HepG2 (cell line): ENCODE measurements around the gene FAM240A. TPM values are rescaled to one million over a fixed set of nuclear protein-coding genes. Genes with fewer than 3 reads are reported as not detected.

ENCODE experiments used
- ARNT ChIP-seq: fragments of 450-650 bp; IDR thresholded peaks from 2 replicates; pipeline ENCODE4 v1.6.1; 2017
- ATF4 ChIP-seq, 2 experiments: fragments of 450-650 bp in 1 of 2; sonication (generic) in 1 of 2; formaldehyde crosslinking; IDR thresholded peaks; 2 replicates each; pipeline versions ENCODE4 v1.5.0 to v1.8.0; 2020 to 2022; ENCODE audit warnings: mild to moderate bottlenecking in 1 of 2, missing genetic modification reagents in 1 of 2
- CHD2 ChIP-seq: IDR thresholded peaks from 2 replicates; pipeline ENCODE4 v1.6.1; 2011; ENCODE audit warnings: low read depth, low read length, improper control_type of control experiment
- GABPA ChIP-seq, 2 experiments: IDR thresholded peaks; 2 replicates each; pipeline ENCODE4 v1.6.1; 2011 to 2016; ENCODE audit warnings: low read depth in 2 of 2, low read length in 1 of 2, missing biosample characterization in 1 of 2, missing genetic modification characterization in 1 of 2
- GMEB2 ChIP-seq: IDR thresholded peaks from 2 replicates; pipeline ENCODE4 v1.6.1; 2016; ENCODE audit warnings: missing biosample characterization, missing genetic modification reagents, low read depth
- HES4 ChIP-seq: sonication (generic); formaldehyde crosslinking; IDR thresholded peaks from 2 replicates; pipeline ENCODE4 v1.9.0; 2021; ENCODE audit warnings: mild to moderate bottlenecking, missing genetic modification reagents, borderline replicate concordance
- HNRNPL ChIP-seq: fragments of 200-400 bp; formaldehyde crosslinking; IDR thresholded peaks from 2 replicates; pipeline ENCODE4 v1.6.1; 2017; ENCODE audit warnings: mild to moderate bottlenecking, low read depth, low read length
- KAT8 ChIP-seq: IDR thresholded peaks from 2 replicates; pipeline ENCODE4 v1.6.1; 2016; ENCODE audit warnings: missing genetic modification reagents, missing compliant biosample characterization
- MIXL1 ChIP-seq: IDR thresholded peaks from 2 replicates; pipeline ENCODE4 v1.6.1; 2016
- MXD1 ChIP-seq: sonication (generic); formaldehyde crosslinking; IDR thresholded peaks from 2 replicates; pipeline ENCODE4 v1.4.0; 2020; ENCODE audit warnings: mild to moderate bottlenecking, missing genetic modification reagents
- PITX1 ChIP-seq: sonication (generic); formaldehyde crosslinking; IDR thresholded peaks from 2 replicates; pipeline ENCODE4 v1.5.1; 2020; ENCODE audit warnings: mild to moderate bottlenecking, missing genetic modification reagents
- PREB ChIP-seq: sonication (generic); formaldehyde crosslinking; IDR thresholded peaks from 2 replicates; pipeline ENCODE4 v1.4.0; 2020; ENCODE audit warnings: missing genetic modification reagents
- REL ChIP-seq: sonication (generic); formaldehyde crosslinking; conservative IDR thresholded peaks from 2 replicates; pipeline ENCODE4 v1.8.0; 2022; ENCODE audit warnings: mild to moderate bottlenecking, missing genetic modification reagents, moderate library complexity
- SIX4 ChIP-seq: sonication (generic); formaldehyde crosslinking; IDR thresholded peaks from 2 replicates; pipeline ENCODE4 v1.4.0; 2020; ENCODE audit warnings: missing genetic modification reagents
- SMAD3 ChIP-seq: sonication (generic); formaldehyde crosslinking; IDR thresholded peaks from 2 replicates; pipeline ENCODE4 v1.4.0; 2020; ENCODE audit warnings: missing genetic modification reagents
- SOX6 ChIP-seq, 2 experiments: fragments of 450-650 bp in 1 of 2; sonication (generic) in 1 of 2; formaldehyde crosslinking in 1 of 2; IDR thresholded peaks; 2 replicates each; pipeline versions ENCODE4 v1.4.0 to v1.6.1; 2017 to 2020; ENCODE audit warnings: antibody characterized with exemption in 1 of 2, mild to moderate bottlenecking in 1 of 2, missing genetic modification reagents in 1 of 2
- THYN1 ChIP-seq: sonication (generic); formaldehyde crosslinking; IDR thresholded peaks from 2 replicates; pipeline ENCODE4 v1.8.1; 2023; ENCODE audit warnings: low read depth, mild to moderate bottlenecking, moderate library complexity, missing genetic modification reagents, borderline replicate concordance
- ZBTB8A ChIP-seq: sonication (generic); formaldehyde crosslinking; IDR thresholded peaks from 2 replicates; pipeline ENCODE4 v1.4.0; 2020; ENCODE audit warnings: mild to moderate bottlenecking, low read depth, missing genetic modification reagents, borderline replicate concordance
- ZNF34 ChIP-seq: sonication (generic); formaldehyde crosslinking; IDR thresholded peaks from 2 replicates; pipeline ENCODE4 v1.4.0; 2020; ENCODE audit warnings: mild to moderate bottlenecking, missing genetic modification reagents, borderline replicate concordance
- ZNF549 ChIP-seq: sonication (generic); formaldehyde crosslinking; IDR thresholded peaks from 2 replicates; pipeline ENCODE4 v1.5.0; 2020; ENCODE audit warnings: missing genetic modification reagents
- polyA plus RNA-seq, 8 experiments: library from polyadenylated mRNA; depleted of rRNA in 3 of 8; stranded (reverse) in 7 of 8; unstranded in 1 of 8; fragments of >200 nt; fragmentation: Illumina TruSeq in 4 of 8; extraction: Trizol in 4 of 8; gene quantifications; 2 replicates each; pipeline versions ENCODE4 v1.2.1 to v1.2.3, GENCODE V29; 2011 to 2016; ENCODE audit warnings: low read depth in 4 of 8, missing spikeins in 1 of 8, mixed read lengths in 1 of 8; ENCODE audit not compliant: insufficient read depth in 1 of 8
- total RNA-seq, 5 experiments: library from RNA; depleted of rRNA; stranded (reverse); fragments of >200 nt; fragmentation: Illumina TruSeq; extraction: Trizol; gene quantifications; 2 replicates each; pipeline ENCODE4 v1.2.3, GENCODE V29; 2016; ENCODE audit warnings: low read depth in 1 of 5
- TF ChIP-seq, protein P1 (sequence below): sonication (generic); formaldehyde crosslinking; conservative IDR thresholded peaks from 2 replicates; pipeline ENCODE4 v1.8.1; 2023; ENCODE audit warnings: missing genetic modification reagents
- TF ChIP-seq, protein P2 (sequence below): conservative IDR thresholded peaks from 2 replicates; pipeline ENCODE4 v1.6.1; 2018; ENCODE audit warnings: missing genetic modification reagents

Gene FAM240A
- total and polyA plus RNA-seq, 2 of the 13 experiments (the other 11 are each of a cell fraction or from before 2014, with no cell fraction given) = not detected

DNA sequence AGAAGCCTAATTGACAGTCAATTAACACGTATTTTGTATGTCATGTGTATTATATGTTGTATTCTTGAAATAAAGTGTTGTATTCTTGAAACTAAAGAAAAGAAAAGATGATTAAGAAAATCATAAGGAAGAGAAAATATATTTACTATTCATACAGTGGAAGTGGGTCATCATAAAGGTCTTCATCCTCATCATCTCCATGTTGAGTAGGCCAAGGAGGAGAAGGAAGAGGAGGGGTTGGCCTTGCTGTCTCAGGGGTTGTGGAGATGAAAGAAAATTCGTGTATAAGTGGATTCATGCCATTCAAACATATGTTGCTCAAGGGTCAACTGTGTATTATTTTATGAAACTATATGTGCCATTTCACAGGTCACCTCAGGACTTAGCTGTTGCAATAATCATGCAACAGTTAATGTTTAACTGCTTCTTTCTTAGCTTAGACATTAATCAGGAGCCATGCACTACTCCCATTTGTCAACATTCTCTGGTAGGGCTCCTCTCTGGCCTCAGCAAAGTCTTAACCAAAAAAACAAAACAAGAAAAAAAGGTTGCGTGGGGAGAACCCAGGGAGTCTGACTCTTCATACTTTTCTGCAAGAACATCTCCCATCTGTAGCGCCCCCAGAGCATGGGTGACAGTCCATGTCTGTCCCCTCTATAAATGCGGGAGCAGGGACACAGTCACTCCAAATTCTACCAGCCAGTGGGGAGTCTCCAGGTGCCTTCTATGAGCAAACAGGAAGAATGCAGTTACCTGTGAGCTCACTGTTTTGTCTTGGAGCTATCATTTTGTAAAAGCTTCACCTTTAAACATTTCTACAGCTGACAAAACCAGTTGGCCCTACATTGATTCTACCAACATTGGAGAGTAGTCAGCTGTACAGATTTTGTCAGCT, 26.3 kb upstream of the FAM240A start (continued):
- TF ChIP-seq ATF4 (CRISPR knock-in tag; IDR thresholded peaks at IDR 0.05) = peak in 1 of 2 experiments; percentile 98; a peak in 2 of 4 replicates
- 0 out of 2 replicates have a peak, but pooled peaks have one; percentile 25 for TF ChIP-seq PITX1 (CRISPR knock-in tag)
- no peak for TF ChIP-seq SOX6 (IDR thresholded peaks at IDR 0.05)
- TF ChIP-seq SOX6 (CRISPR knock-in tag; IDR thresholded peaks at IDR 0.05) = peak; percentile 77
- TF ChIP-seq GMEB2 (CRISPR knock-in tag) = no peak
- TF ChIP-seq, protein P1, sequence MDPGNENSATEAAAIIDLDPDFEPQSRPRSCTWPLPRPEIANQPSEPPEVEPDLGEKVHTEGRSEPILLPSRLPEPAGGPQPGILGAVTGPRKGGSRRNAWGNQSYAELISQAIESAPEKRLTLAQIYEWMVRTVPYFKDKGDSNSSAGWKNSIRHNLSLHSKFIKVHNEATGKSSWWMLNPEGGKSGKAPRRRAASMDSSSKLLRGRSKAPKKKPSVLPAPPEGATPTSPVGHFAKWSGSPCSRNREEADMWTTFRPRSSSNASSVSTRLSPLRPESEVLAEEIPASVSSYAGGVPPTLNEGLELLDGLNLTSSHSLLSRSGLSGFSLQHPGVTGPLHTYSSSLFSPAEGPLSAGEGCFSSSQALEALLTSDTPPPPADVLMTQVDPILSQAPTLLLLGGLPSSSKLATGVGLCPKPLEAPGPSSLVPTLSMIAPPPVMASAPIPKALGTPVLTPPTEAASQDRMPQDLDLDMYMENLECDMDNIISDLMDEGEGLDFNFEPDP = no peak
- no peak for TF ChIP-seq SIX4 (CRISPR knock-in tag)
- TF ChIP-seq PREB (CRISPR knock-in tag) = no peak
- no peak for TF ChIP-seq ARNT
- no peak for TF ChIP-seq REL (CRISPR knock-in tag)
- TF ChIP-seq KAT8 (CRISPR knock-in tag) = peak; percentile 55; the same call in 1 of the 2 replicates
- 0 out of 2 replicates have a peak, but pooled peaks have one; percentile 66 for TF ChIP-seq SMAD3 (CRISPR knock-in tag)
- TF ChIP-seq MXD1 (CRISPR knock-in tag) = no peak
- TF ChIP-seq MIXL1 (CRISPR knock-in tag) = 0 out of 2 replicates have a peak, but pooled peaks have one; percentile 61
- no peak for TF ChIP-seq GABPA (IDR thresholded peaks at IDR 0.05; ENCODE audit: low read depth, low read length)
- TF ChIP-seq GABPA (CRISPR knock-in tag; IDR thresholded peaks at IDR 0.05; ENCODE audit: low read depth) = peak; percentile 27; the same call in 1 of the 2 replicates
- no peak for TF ChIP-seq THYN1 (CRISPR knock-in tag)
- no peak for TF ChIP-seq HES4
- TF ChIP-seq ZNF34 = no peak
- no peak for TF ChIP-seq ZNF549 (CRISPR knock-in tag)
- TF ChIP-seq ZBTB8A (CRISPR knock-in tag) = no peak
- no peak for TF ChIP-seq HNRNPL
- TF ChIP-seq CHD2 = no peak
- TF ChIP-seq, protein P2, sequence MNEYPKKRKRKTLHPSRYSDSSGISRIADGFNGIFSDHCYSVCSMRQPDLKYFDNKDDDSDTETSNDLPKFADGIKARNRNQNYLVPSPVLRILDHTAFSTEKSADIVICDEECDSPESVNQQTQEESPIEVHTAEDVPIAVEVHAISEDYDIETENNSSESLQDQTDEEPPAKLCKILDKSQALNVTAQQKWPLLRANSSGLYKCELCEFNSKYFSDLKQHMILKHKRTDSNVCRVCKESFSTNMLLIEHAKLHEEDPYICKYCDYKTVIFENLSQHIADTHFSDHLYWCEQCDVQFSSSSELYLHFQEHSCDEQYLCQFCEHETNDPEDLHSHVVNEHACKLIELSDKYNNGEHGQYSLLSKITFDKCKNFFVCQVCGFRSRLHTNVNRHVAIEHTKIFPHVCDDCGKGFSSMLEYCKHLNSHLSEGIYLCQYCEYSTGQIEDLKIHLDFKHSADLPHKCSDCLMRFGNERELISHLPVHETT (CRISPR knock-in tag) = no peak
